ENCODE measurements around the gene MCTP2. TPM values are rescaled to one million over a fixed set of nuclear protein-coding genes. Genes with fewer than 3 reads are reported as not detected.

Gene MCTP2
- total RNA-seq, 4 donors from 2014 or later, result 24.6 to 78.1 (median 40.3) TPM

DNA sequence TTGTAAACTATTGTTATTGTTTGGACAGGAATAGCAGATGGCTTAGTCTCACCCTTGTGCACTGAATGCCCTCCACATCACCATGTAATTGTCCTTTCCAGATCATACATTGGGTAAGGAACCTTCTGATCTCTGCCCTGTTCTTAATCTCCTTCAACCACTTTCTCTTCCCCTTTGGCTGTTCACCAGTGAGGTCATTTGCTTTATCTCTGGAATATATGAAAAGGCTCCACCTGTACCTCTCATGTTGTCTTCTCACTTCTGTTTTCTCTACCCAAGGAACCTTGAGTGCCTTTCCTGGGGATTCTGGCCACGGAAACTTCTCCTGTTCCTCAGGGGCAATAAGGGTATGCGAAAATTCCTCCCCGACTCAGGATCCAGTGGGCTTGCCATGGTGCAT, 28.5 kb downstream of the MCTP2 start:
- ATAC-seq (ENCODE audit: low FRiP score) (no peak), DNase-seq (ENCODE audit: low spot score) (no peak)
- no peak for TF ChIP-seq CTCF (IDR thresholded peaks at IDR 0.05)

- ATAC-seq (ENCODE audit: low FRiP score) (no peak), DNase-seq (ENCODE audit: low spot score) (no peak)
- no peak for TF ChIP-seq CTCF (IDR thresholded peaks at IDR 0.05)
Observed at GRCh38 chr15:94262201-94262600, 30.8 kb downstream of the MCTP2 start.

DNA sequence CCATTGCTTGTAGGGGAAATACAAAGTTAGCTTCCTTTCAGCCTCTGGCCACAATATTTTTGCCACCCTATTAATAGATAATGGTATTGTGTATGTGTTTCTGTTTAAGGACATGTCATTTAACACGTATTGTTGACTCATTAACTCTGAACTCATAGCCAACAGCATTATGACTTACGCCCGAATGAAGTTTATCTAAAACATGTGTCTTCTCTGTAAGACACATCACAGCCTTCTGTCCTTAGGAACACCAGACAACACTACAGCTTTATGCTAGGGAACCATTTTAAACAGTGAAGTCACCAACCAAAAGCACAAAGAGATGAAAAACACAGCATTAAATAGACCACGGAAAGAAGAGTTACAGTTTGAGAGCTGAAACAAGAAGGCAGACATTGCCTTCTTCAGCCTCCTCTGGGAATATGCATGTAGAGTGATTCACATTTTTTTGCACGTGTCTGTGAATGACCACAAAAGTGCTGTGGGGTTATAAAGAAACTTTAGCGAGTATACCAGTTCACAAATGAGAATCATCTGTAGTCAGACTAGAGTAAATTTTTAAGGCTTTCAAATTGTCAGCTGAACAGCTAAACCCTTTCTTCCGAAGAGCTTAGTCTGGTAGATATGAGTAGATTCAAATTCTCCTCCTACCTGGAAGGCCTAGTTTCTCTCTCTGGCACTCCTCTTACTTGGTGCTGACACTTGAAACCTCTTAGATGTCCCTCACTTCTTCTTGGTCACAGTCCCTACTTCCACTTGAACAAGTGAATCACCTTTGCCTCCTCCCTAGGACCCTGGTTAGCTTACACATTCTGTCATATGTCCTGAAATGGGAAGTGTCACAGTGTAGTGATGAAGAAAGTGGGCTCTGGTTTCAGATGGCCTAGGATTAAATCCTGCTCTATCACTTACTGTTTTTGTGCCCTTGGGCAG, 32.2 kb downstream of the MCTP2 start:
- ATAC-seq (ENCODE audit: low FRiP score), result no peak

GRCh38 chr15:94265009-94265408, 33.6 kb downstream of the MCTP2 start:
- DNase-seq (ENCODE audit: low spot score) (no peak), ATAC-seq (ENCODE audit: low FRiP score) (peak; percentile 35)
- no peak for TF ChIP-seq CTCF (IDR thresholded peaks at IDR 0.05)

More for the DNA sequence above, 32.2 kb downstream of the MCTP2 start:
- no peak for DNase-seq (ENCODE audit: low spot score)
- no peak for TF ChIP-seq CTCF (IDR thresholded peaks at IDR 0.05)

GRCh38 chr15:94265982-94266381, 34.6 kb downstream of the MCTP2 start:
- TF ChIP-seq CTCF (IDR thresholded peaks at IDR 0.05), result no peak
- ATAC-seq (ENCODE audit: low FRiP score) (no peak), DNase-seq (ENCODE audit: low spot score) (no peak)

DNA sequence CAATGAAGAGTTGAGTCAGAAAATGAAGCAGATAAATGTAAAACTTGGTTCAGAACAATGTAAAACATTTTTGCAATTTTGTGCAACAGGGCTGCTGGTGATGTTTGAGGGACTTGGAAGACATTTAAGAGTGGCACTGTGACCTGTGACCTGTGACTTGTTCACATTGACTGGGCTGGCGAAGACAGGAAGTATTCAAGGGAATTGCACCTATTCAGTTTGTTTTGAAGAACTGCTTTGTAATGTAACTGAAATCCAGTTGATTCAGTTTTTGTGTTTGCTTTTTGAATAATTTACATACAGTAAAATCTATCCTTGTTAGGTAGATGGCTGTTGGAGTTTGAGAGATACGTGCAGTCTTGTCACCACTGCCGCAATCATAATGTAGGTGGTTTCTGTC, 35.4 kb downstream of the MCTP2 start:
- DNase-seq (ENCODE audit: low spot score) (no peak), ATAC-seq (ENCODE audit: low FRiP score) (no peak)
- TF ChIP-seq CTCF (IDR thresholded peaks at IDR 0.05), result no peak

GRCh38 chr15:94269954-94270353, 38.6 kb downstream of the MCTP2 start:
- no peak for DNase-seq (ENCODE audit: low spot score)
- no peak for ATAC-seq (ENCODE audit: low FRiP score)
- no peak for TF ChIP-seq CTCF (IDR thresholded peaks at IDR 0.05)
